BJ (cell line): ENCODE measurements around the gene ZNF385D. TPM values are rescaled to one million over a fixed set of nuclear protein-coding genes. Genes with fewer than 3 reads are reported as not detected.
"Not testable (repeated sequence)": the region's sequence is repeated elsewhere in the genome, so short reads cannot be mapped to it uniquely, and the experiment has no call there.

Source experiments
- CTCF ChIA-PET: fragments of 350-600 bp; formaldehyde crosslinking; extraction: SDS; loops from one replicate; lab custom pipeline; 2021; ENCODE audit warnings: antibody characterized with exemption, inconsistent platforms; lab: Yijun Ruan, JAX
- POLR2A ChIA-PET: fragments of 300-600 bp; sonication (Branson Sonifier 250); formaldehyde crosslinking; extraction: SDS; loops from one replicate; lab custom pipeline; 2021; ENCODE audit warnings: antibody characterized with exemption; lab: Charles Lee
- DNase-seq: peaks from one replicate; pipeline ENCODE4 v3.0.0-alpha.2; 2011; ENCODE audit warnings: low read depth
- H3K27me3 ChIP-seq: 2 replicates; pipeline ENCODE4 v1.6.0; 2011; ENCODE audit warnings: low read length; ENCODE audit not compliant: control insufficient read depth, insufficient read depth
- H3K36me3 ChIP-seq: 2 replicates; pipeline ENCODE4 v1.5.1; 2011; ENCODE audit warnings: low read length; ENCODE audit not compliant: control insufficient read depth, insufficient read depth
- H3K4me3 ChIP-seq: 2 replicates; pipeline ENCODE4 v1.5.1; 2011; ENCODE audit warnings: low read depth, mild to moderate bottlenecking, control low read depth, low read length
- CTCF ChIP-seq: IDR thresholded peaks from 2 replicates; pipeline ENCODE4 v1.5.1; 2011; ENCODE audit warnings: low read depth, mild to moderate bottlenecking, control low read depth, inconsistent platforms, low read length, moderate library complexity; ENCODE audit not compliant: insufficient read depth
- polyA plus RNA-seq: library from polyadenylated mRNA; depleted of rRNA; stranded (reverse); fragments of >200 nt; gene quantifications from 2 replicates; pipeline ENCODE4 v1.2.3, GENCODE V29; 2011

ZNF385D gene
- polyA plus RNA-seq, 1 experiment, result 2.2 TPM

GRCh38 chr3:21487520-21487919 lies 263.5 kb downstream of the ZNF385D start:
- ChIA-PET POLR2A (no interaction called here), CTCF (interaction anchor here (5.3 kb wide), 1 partner anchor 975 kb away, joined by 29 read pairs; no protein-coding TSS in a partner anchor)
- Histone ChIP-seq H3K27me3 (no peaks in the 10 kb centered on the region), H3K36me3 (no peaks in the 10 kb centered on the region), H3K4me3 (no peak overlapping the region)
- no peak for TF ChIP-seq CTCF
- no peak for DNase-seq

- CTCF ChIA-PET, result interaction anchor here (0.7 to 5.3 kb wide), 3 partner anchors 327 to 1005 kb away, joined by 3 to 29 read pairs (median 3); no protein-coding TSS in a partner anchor
- POLR2A ChIA-PET, DNase-seq, H3K4me3 ChIP-seq, H3K36me3 ChIP-seq, H3K27me3 ChIP-seq: not testable (repeated sequence)
Measured at GRCh38 chr3:21486024-21486935, 264.7 kb downstream of the ZNF385D start.

GRCh38 chr3:21484828-21485144 lies 266.2 kb downstream of the ZNF385D start:
- no peak for TF ChIP-seq CTCF
- POLR2A ChIA-PET, result no interaction called here
- Histone ChIP-seq H3K4me3 (no peak overlapping the region), H3K27me3 (no peaks in the 10 kb centered on the region), H3K36me3 (no peaks in the 10 kb centered on the region)
- DNase-seq, result no peak
- CTCF ChIA-PET, result interaction anchor here (0.7 to 5.3 kb wide), 11 partner anchors 8 to 972 kb away, joined by 3 to 29 read pairs (median 3); no protein-coding TSS in a partner anchor

- DNase-seq, result no peak
- CTCF ChIA-PET, result interaction anchor here (0.6 to 5.3 kb wide), 20 partner anchors 8 to 981 kb away, joined by 3 to 29 read pairs (median 3); no protein-coding TSS in a partner anchor
- POLR2A ChIA-PET, result no interaction called here
- peak; percentile 84 for TF ChIP-seq CTCF
- Histone ChIP-seq H3K36me3 (no peaks in the 10 kb centered on the region), H3K4me3 (no peak overlapping the region), H3K27me3 (no peaks in the 10 kb centered on the region)
Measured at GRCh38 chr3:21484057-21484827, 266.8 kb downstream of the ZNF385D start.

- no peaks in the 10 kb centered on the region for H3K27me3 ChIP-seq
- POLR2A ChIA-PET, result no interaction called here
- CTCF ChIA-PET, result interaction anchor here (0.7 kb wide), 1 partner anchor 693 kb away, joined by 3 read pairs; no protein-coding TSS in a partner anchor
- no peak for TF ChIP-seq CTCF
- H3K4me3 ChIP-seq, result no peak overlapping the region
- H3K36me3 ChIP-seq, result no peaks in the 10 kb centered on the region
- no peak for DNase-seq
Measured at GRCh38 chr3:21481991-21482390, 269.0 kb downstream of the ZNF385D start.
